Natural killer cell (primary cell): ENCODE measurements around the gene MSMO1. TPM values are rescaled to one million over a fixed set of nuclear protein-coding genes. Genes with fewer than 3 reads are reported as not detected.
"Not testable (repeated sequence)": the region's sequence is repeated elsewhere in the genome, so short reads cannot be mapped to it uniquely, and the experiment has no call there.

Source experiments
- ATAC-seq, 3 donors: fragments of 150-1000 bp in 2 of 3; fragments of 200-7000 bp in 1 of 3; cut with Tn5 transposase; 1 replicate in 1 of 3; 2 replicates in 2 of 3; pipeline ENCODE4 v1.10.0; 2021; ENCODE audit warnings: mild to moderate bottlenecking in 2 of 3, moderate library complexity in 2 of 3
- DNase-seq, 2 donors: peaks; one replicate each; pipeline versions ENCODE4 v3.0.0 to v3.0.0-alpha.2; 2013 to 2021; ENCODE audit warnings: mixed read lengths in 1 of 2
- H3K27ac ChIP-seq: one replicate; pipeline ENCODE4 v1.5.1; 2013; ENCODE audit warnings: mild to moderate bottlenecking, low read length
- H3K27me3 ChIP-seq: one replicate; pipeline ENCODE4 v1.6.1; 2013; ENCODE audit warnings: low read length; ENCODE audit not compliant: control insufficient read depth, insufficient read depth
- H3K36me3 ChIP-seq: one replicate; pipeline ENCODE4 v1.6.1; 2013; ENCODE audit warnings: low read length; ENCODE audit not compliant: control insufficient read depth, insufficient read depth
- H3K4me1 ChIP-seq: one replicate; pipeline ENCODE4 v1.6.1; 2013; ENCODE audit warnings: low read length; ENCODE audit not compliant: control insufficient read depth, insufficient read depth
- H3K4me3 ChIP-seq: one replicate; pipeline ENCODE4 v1.5.1; 2013; ENCODE audit warnings: low read length
- H3K9me3 ChIP-seq: one replicate; pipeline ENCODE4 v1.6.1; 2013; ENCODE audit warnings: low read length; ENCODE audit not compliant: control insufficient read depth, insufficient read depth
- H3K27ac Mint-ChIP-seq, 2 donors: one replicate each; pipeline ENCODE4 v1.8.0; 2022; ENCODE audit warnings: mild to moderate bottlenecking in 2 of 2, mixed read lengths in 2 of 2, moderate library complexity in 1 of 2
- H3K27me3 Mint-ChIP-seq, 2 donors: one replicate each; pipeline ENCODE4 v1.8.0; 2022; ENCODE audit warnings: low read depth in 2 of 2, mixed read lengths in 2 of 2
- H3K36me3 Mint-ChIP-seq: one replicate; pipeline ENCODE4 v1.8.0; 2022; ENCODE audit warnings: mixed read lengths
- H3K4me1 Mint-ChIP-seq, 2 donors: one replicate each; pipeline ENCODE4 v1.8.0; 2022; ENCODE audit warnings: mixed read lengths in 2 of 2
- H3K4me3 Mint-ChIP-seq: one replicate; pipeline ENCODE4 v1.8.0; 2022; ENCODE audit warnings: mild to moderate bottlenecking, moderate library complexity, mixed read lengths
- H3K9me3 Mint-ChIP-seq, 2 donors: one replicate each; pipeline ENCODE4 v1.8.0; 2022; ENCODE audit warnings: mixed read lengths in 2 of 2
- CTCF ChIP-seq: fragments of 200-600 bp; IDR thresholded peaks from one replicate; pipeline ENCODE4 v1.8.0; 2022; ENCODE audit warnings: antibody characterized with exemption
- WGBS: methylation state at CpG from one replicate; pipeline ENCODE4 v1.1.7; 2013; ENCODE audit warnings: missing lambda C conversion rate; ENCODE audit not compliant: insufficient coverage; 5-methylcytosine and 5-hydroxymethylcytosine counted together
- intact Hi-C: fragments of 100-400 bp; cut with micrococcal nuclease; formaldehyde crosslinking; loops from one replicate; pipeline ENCODE4 v1.14.2; 2022
- total RNA-seq, 4 donors: library from RNA; stranded (reverse); fragments of 120-200 nt in 1 of 4; gene quantifications; one replicate each; pipeline versions ENCODE4 v1.2.3 to v1.2.4, GENCODE V29; 2013 to 2022

Gene MSMO1
- 10 to 100 TPM; 22.5 to 27.7 (median 23.9) TPM for total RNA-seq
- total RNA-seq (2013) = 24.1 TPM

DNA sequence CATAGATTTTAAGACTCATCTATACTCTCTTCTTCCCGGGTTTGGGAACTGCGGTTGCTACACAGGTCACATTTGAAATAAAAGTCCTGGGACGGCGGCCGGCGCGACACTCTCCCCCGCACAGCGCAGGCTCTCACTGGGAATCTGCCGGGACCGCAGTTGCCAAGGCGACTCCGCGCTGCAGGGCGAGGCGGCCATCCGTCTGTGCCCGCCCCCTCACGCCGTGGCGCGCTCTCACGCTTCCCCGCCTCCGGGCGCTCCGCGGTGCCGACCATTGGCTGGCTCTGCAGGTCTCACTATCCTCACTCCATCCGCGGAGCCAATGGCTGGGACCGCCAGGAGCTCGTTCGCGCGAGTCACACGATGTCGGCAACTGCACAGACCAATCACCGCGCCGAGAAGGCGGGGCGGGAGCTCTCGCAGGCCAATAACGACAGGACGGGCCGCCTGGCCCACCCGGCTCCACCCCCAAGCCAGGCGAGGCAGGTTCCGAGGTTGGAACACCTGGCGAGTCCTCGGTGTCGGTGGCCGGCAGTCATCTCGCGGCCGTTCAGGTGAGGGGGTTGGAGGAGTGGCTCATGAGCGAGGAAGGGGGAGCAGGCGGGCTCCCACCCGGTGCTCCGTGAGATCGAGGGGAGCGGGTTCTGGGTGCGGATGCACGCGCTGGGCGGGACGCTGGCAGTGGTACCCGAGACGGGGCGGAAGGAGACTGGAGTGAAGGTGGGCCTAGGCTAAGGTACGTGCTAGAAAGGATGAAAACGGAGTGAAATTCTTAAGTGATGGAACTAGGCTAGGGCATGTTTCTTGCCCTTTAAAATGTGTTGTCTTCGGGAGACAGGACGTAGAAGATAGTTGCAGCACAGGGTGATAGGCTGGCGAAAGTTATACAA, at the start of gene MSMO1:
Gene MSMO1, plus strand, starts transcription at position 459 of the 890 bp plus-strand sequence. CDS start 5,702 bp downstream, outside the sequence.
- ATAC-seq = peak; percentile 93 to 99 (median 95)
- Histone ChIP-seq H3K27me3 (no peaks in the 10 kb centered on the region), H3K4me3 (peak within 1 kb of the TSS; percentile 85), H3K27ac (peak within 1 kb of the TSS; percentile 81), H3K9me3 (no peaks in the 10 kb centered on the region), H3K36me3 (no peaks in the 10 kb centered on the region), H3K4me1 (peaks cover 12% of the 10 kb centered on the region)
- H3K4me3 Mint-ChIP-seq = no peak within 1 kb of the TSS
- H3K4me1 Mint-ChIP-seq = peaks cover 24 to 35% of the 10 kb centered on the region in 2 donors
- no peak within 1 kb of the TSS for H3K27ac Mint-ChIP-seq
- under 1% methylated on average over 76 of the region's 76 CpGs for WGBS
- H3K36me3 Mint-ChIP-seq = no peaks in the 10 kb centered on the region
- no peaks in the 10 kb centered on the region for H3K9me3 Mint-ChIP-seq
- no peak for TF ChIP-seq CTCF
- intact Hi-C loops = loop anchor here (1.0 to 5.0 kb wide), 3 partner anchors 120 to 215 kb away; partner anchors contain the start of genes KLHL2 and TMEM192
- peak; percentile 98 to 99 for DNase-seq
- H3K27me3 Mint-ChIP-seq = no peaks in the 10 kb centered on the region

DNA sequence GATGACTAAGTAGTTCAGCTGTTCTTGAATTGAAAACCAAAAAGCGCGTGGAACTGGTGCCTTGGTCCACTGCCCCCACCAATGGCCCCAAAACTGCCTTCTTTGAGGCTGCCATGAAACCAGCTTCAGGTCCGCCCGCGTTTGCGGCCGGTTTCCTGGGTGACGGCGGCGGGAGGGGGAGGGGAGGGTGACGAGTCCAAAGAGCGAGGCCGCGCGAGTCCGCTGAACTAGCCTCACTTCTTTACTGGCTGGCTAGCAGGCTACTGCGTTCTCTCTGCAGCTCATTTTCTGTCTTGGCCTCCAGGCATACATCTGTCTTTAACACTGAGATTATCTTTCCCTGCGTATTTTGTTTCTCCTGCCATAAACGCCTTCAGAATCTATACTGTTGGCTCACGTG, 47.9 kb upstream of the MSMO1 start:
- H3K36me3 Mint-ChIP-seq, ATAC-seq, H3K27ac Mint-ChIP-seq, H3K27me3 Mint-ChIP-seq, H3K4me1 Mint-ChIP-seq, H3K36me3 ChIP-seq, intact Hi-C loops, H3K4me1 ChIP-seq, H3K4me3 Mint-ChIP-seq, H3K27ac ChIP-seq, H3K4me3 ChIP-seq, H3K9me3 Mint-ChIP-seq, H3K9me3 ChIP-seq, H3K27me3 ChIP-seq, DNase-seq: not testable (repeated sequence)
- WGBS = 97% methylated on average over 20 of the region's 20 CpGs

DNA sequence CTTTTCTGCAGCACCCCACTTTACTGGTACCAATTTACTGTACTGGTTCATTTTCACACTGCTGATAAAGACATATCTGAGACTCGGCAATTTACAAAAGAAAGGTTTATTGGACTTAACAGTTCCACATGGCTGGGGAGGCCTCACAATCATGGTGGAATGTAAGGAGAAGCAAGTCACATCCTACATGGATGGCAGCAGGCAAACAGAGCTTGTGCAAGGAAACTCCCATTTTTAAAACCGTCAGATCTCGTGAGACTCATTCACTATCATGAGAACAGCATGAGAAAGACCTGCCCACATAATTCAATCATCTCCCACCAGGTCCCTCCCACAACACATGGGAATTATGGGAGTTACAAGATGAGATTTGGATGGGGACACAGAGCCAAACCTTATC, 42.8 kb upstream of the MSMO1 start:
- DNase-seq, ATAC-seq, H3K27ac Mint-ChIP-seq, H3K27me3 Mint-ChIP-seq, H3K27ac ChIP-seq, H3K36me3 Mint-ChIP-seq, H3K4me3 Mint-ChIP-seq, H3K9me3 Mint-ChIP-seq, H3K27me3 ChIP-seq, H3K9me3 ChIP-seq, H3K36me3 ChIP-seq, H3K4me3 ChIP-seq, H3K4me1 ChIP-seq, intact Hi-C loops: not testable (repeated sequence)
- H3K4me1 Mint-ChIP-seq = peaks cover 21 to 24% of the 10 kb centered on the region in 2 donors
- WGBS = 100% methylated on average over 1 of the region's 3 CpGs

DNA sequence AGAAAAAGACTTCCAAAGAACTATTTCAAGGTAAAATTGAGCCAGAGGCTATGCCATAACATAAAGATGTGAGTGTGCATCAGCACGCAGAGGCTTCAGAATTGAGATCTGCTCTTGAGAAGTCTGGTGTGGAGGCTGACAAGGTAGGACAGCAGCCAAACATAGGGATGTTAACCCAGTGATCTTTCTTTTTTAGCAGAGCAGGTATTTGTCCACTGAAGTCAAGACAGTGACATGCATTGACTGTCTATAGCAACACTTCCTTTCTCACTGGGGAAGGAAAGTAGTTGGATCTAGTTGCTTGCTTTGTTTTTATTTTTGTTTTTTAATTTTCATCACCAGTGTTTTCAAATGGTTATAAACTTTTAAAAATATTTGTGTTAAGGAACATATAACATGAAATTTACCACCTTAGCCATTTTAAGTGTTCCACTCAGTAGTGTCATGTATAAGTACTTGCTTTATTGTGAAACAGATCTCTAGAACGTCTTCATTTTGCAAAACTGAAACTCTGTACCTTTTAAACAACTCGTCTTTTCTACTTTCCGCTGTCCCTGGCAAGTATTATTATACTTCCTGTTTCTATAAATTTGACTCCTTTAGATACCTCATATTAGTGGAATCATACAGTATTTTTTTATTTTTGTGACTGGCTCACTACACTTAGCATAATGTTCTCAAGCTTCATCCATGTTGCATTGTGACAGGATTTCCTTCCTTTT, 40.7 kb upstream of the MSMO1 start:
- ATAC-seq, H3K9me3 Mint-ChIP-seq, H3K4me3 ChIP-seq, DNase-seq, H3K9me3 ChIP-seq, H3K27me3 ChIP-seq, H3K36me3 Mint-ChIP-seq, H3K27me3 Mint-ChIP-seq, H3K4me1 ChIP-seq, intact Hi-C loops, H3K36me3 ChIP-seq, H3K4me3 Mint-ChIP-seq: not testable (repeated sequence)
- peak overlapping the region; percentile 44 to 79 for H3K27ac Mint-ChIP-seq
- peak overlapping the region; percentile 20 for H3K27ac ChIP-seq
- peaks cover 21 to 26% of the 10 kb centered on the region in 2 donors for H3K4me1 Mint-ChIP-seq
- WGBS = 55% methylated on average over 3 of the region's 4 CpGs
